ENCODE results near the gene PLCG2.
"Not testable (repeated sequence)": the region's sequence is repeated elsewhere in the genome, so short reads cannot be mapped to it uniquely, and the experiment has no call there.

The PLCG2 gene

DNA sequence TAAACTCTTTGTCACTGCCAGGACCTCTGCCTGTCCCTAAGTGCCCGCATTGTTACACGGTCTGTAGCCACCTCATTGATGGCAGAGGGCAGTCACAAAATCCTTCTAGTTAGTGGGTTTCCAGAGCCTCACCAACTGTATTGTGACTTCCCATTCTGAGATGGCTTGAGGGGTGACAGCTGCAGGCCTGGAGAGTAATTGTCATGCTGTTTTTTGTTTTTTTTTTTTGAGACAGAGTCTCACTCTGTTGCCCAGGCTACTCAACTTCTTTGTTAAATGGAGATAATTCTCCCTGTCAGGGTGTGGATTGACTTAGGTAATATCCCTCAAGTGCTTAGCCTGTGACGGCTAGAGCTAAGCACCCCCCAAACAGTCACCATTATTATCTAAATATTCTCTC lies 154.3 kb downstream of the PLCG2 start:
- Histone ChIP-seq H3K9me3 (no peaks in the 10 kb centered on the region), H3K4me3 (ENCODE audit: low read depth, low read length) (no peak overlapping the region), H3K36me3 (no peaks in the 10 kb centered on the region), H3K27me3 (peaks cover 4% of the 10 kb centered on the region; the same call in 1 of the 2 replicates), H3K4me1 (no peaks in the 10 kb centered on the region)
- no peak for DNase-seq
- TF ChIP-seq, protein P1, sequence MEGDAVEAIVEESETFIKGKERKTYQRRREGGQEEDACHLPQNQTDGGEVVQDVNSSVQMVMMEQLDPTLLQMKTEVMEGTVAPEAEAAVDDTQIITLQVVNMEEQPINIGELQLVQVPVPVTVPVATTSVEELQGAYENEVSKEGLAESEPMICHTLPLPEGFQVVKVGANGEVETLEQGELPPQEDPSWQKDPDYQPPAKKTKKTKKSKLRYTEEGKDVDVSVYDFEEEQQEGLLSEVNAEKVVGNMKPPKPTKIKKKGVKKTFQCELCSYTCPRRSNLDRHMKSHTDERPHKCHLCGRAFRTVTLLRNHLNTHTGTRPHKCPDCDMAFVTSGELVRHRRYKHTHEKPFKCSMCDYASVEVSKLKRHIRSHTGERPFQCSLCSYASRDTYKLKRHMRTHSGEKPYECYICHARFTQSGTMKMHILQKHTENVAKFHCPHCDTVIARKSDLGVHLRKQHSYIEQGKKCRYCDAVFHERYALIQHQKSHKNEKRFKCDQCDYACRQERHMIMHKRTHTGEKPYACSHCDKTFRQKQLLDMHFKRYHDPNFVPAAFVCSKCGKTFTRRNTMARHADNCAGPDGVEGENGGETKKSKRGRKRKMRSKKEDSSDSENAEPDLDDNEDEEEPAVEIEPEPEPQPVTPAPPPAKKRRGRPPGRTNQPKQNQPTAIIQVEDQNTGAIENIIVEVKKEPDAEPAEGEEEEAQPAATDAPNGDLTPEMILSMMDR (IDR thresholded peaks at IDR 0.05; ENCODE audit: low read depth, low read length), result no peak

DNA sequence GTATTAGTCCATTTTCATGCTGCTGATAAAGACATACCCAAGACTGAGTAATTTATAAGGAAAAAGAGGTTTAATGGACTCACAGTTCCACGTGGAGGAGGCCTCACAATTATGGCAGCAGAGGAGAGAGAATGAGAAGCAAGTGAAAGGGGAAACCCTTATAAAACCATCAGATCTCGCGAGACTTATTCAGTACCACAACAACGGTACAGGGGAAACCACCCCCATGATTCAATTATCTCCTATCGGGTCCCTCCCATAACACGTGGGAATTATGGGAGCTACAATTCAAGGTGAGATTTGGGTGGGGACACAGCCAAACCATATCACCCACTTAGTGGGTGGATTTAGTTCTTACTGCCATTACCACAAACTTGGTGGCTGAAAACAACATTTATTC lies 155.6 kb downstream of the PLCG2 start:
- H3K9me3 ChIP-seq; DNase-seq; H3K4me1 ChIP-seq; H3K27me3 ChIP-seq; H3K36me3 ChIP-seq; H3K4me3 ChIP-seq (ENCODE audit: low read depth, low read length): not testable (repeated sequence)

DNA sequence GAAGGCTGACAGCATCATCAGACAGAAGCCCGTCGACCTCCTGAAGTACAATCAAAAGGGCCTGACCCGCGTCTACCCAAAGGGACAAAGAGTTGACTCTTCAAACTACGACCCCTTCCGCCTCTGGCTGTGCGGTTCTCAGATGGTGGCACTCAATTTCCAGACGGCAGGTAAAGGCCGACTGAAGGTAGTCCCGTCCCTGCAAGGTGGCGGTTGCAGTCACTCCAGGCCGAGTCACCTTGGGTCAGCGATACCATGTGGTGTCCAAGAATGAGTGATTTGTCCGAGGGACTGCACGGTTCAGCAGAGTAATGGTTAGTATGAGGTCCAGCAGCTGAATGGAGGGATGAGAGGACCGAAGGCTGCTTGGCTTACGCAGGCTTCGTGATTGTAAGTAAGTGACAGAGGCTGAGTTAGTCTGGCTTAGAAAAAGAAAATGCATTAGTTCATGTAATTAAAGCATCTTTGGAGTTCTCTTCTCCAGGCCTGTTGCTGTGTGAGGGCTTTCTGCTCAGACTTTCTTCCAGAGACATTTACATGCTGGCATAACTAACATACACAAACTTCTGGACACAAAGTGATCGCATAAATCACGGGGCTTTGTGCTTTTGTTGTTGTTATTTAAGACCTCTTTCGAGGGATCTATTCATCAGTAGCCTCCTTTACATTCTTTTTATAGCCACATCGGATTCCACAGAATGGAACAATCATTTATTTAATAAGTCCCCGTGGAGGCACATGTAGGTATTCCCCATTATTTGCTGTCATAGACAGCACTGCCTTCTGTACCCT lies 157.3 kb downstream of the PLCG2 start:
- Histone ChIP-seq H3K4me3 (ENCODE audit: low read depth, low read length) (no peak overlapping the region), H3K9me3 (no peaks in the 10 kb centered on the region), H3K4me1 (no peaks in the 10 kb centered on the region), H3K36me3 (no peaks in the 10 kb centered on the region), H3K27me3 (peaks cover 4% of the 10 kb centered on the region; the same call in 1 of the 2 replicates)
- TF ChIP-seq, protein P1 (IDR thresholded peaks at IDR 0.05; ENCODE audit: low read depth, low read length), result no peak
- no peak for DNase-seq

DNA sequence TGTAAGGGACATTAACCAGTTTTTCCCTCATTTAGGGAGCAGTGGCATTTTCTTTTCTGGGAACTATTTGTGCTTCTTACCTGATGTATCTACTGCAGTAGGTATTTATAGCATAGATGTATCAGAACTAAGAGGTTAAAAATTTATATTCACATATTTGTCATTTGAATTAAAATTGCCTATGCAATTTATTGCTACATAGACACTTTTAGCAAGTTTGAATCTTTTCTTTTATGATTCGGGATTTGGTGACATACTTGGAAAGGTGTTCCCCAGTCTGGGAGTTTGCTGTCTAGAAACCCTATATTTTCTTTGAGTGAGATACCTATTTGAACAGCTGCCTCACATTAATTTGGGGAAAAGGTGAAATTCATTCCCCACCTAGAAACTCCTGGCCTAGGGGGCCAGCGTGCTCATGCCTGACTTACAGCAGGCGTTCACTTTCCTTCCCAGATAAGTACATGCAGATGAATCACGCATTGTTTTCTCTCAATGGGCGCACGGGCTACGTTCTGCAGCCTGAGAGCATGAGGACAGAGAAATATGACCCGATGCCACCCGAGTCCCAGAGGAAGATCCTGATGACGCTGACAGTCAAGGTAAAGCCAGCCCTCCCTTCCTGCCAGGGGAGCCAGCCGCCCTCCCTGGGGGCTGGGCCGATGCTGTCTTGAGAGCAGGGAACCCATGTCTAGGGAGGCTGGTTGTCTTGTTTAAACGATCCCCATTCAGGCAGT lies 158.4 kb downstream of the PLCG2 start:
- no peaks in the 10 kb centered on the region for H3K9me3 ChIP-seq
- no peaks in the 10 kb centered on the region for H3K4me1 ChIP-seq
- H3K27me3 ChIP-seq, result peaks cover 4% of the 10 kb centered on the region; the same call in 1 of the 2 replicates
- no peaks in the 10 kb centered on the region for H3K36me3 ChIP-seq
- no peak for DNase-seq
- TF ChIP-seq, protein P1 (IDR thresholded peaks at IDR 0.05; ENCODE audit: low read depth, low read length), result no peak
- H3K4me3 ChIP-seq (ENCODE audit: low read depth, low read length), result no peak overlapping the region

DNA sequence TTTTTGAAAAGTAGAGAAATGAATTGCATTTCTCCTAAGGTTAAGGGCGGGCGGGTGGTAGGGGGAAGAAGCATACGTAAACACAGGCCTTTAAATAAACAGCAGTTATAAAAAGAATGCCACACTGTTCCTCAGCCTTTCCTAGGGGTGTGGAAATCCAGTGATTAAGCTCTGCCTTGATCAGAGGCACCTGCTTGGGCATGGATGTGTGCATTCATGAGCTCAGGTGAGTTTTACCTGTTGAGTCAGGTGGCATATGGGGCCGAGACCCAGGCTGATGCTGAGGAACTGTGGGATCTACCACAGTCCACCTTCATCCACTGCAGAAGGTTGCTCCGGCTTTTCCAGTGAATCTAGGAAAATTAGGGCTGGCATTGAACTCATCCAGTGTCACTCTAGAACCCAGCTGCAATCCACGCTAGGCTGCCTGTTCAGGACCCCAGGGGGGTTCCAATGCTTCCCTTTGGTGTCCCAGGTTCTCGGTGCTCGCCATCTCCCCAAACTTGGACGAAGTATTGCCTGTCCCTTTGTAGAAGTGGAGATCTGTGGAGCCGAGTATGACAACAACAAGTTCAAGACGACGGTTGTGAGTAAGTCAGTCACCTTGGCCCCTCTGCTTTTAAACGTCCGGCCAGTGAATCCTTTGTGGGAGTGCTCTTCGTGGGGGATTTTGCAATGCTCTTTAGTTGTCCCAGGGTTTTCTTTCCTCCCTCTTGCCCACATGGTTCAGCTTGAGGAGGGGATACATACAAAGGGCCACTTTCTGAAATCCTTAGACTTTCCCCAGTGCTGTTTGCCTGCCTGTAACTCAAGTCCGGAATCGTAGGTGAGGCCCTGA lies 159.5 kb downstream of the PLCG2 start:
- Histone ChIP-seq H3K36me3 (no peaks in the 10 kb centered on the region), H3K4me1 (no peaks in the 10 kb centered on the region)

More for the DNA sequence above, 159.5 kb downstream of the PLCG2 start:
- Histone ChIP-seq H3K9me3 (no peaks in the 10 kb centered on the region), H3K4me3 (ENCODE audit: low read depth, low read length) (no peak overlapping the region), H3K27me3 (peaks cover 4% of the 10 kb centered on the region; the same call in 1 of the 2 replicates)
- TF ChIP-seq, protein P1 (IDR thresholded peaks at IDR 0.05; ENCODE audit: low read depth, low read length), result no peak
- DNase-seq, result no peak

All from BE2C (cell line).